ENCODE measurements around the gene TIMM17A. TPM values are rescaled to one million over a fixed set of nuclear protein-coding genes. Genes with fewer than 3 reads are reported as not detected.

TIMM17A gene
- total and polyA plus RNA-seq, 2 experiments from 2014 or later, result 68.8 to 123 TPM

DNA sequence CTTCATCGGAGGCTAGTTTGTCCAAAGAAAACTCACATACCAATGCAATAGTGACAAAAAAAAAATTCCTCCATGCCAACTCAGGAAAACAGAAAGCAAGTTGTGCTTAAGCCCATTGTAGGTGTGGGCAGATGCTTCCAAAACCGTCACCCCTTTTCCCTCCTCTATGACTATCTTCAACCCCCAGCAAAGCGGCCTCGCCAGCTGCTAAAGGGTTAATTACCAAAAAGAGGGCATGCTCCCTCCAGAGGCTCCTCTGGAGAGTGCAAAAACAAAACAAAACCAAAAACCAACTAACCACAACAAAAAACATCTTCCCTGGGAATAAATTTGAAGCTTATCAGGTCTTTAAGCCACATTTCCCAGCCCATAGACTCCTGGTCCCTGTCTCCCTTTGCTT is 10.1 kb upstream of the TIMM17A start:
- DNase-seq, result peak; percentile 55
- no peaks in the 10 kb centered on the region for H3K27me3 ChIP-seq (replicated peaks; ENCODE audit: insufficient read depth)
- no peaks in the 10 kb centered on the region for H3K36me3 ChIP-seq (ENCODE audit: low read depth)
- H3F3A ChIP-seq (ENCODE audit: insufficient read depth), result peaks cover 15% of the 10 kb centered on the region
- H3K9me2 ChIP-seq (ENCODE audit: insufficient read depth), result no peaks in the 10 kb centered on the region
- no peak overlapping the region for H3K27ac ChIP-seq
- in situ Hi-C loops (cut with MboI), result no loop called here
- peak overlapping the region; percentile 85 for H3K4me3 ChIP-seq
- no peaks in the 10 kb centered on the region for H4K20me1 ChIP-seq (ENCODE audit: insufficient read depth)
- WGBS, 2 experiments (ENCODE audit: low coverage in 1 of 2, low lambda C conversion rate in 2 of 2, missing lambda C conversion rate in 2 of 2), result 51 to 54% methylated on average over 4 of the region's 4 CpGs
- peak overlapping the region; percentile 96 for H3K4me2 ChIP-seq (ENCODE audit: unreplicated experiment)
- H2AFZ ChIP-seq, result peak overlapping the region; percentile 92; the same call in 1 of the 2 replicates
- no peaks in the 10 kb centered on the region for H3K9me3 ChIP-seq (ENCODE audit: low read depth)
- H3K4me1 ChIP-seq (ENCODE audit: insufficient read depth), result peaks cover 26% of the 10 kb centered on the region
- H3K79me2 ChIP-seq (ENCODE audit: insufficient read depth), result peaks cover 26% of the 10 kb centered on the region
- peak overlapping the region; percentile 74 for H3K9ac ChIP-seq
- TF ChIP-seq EZH2 (IDR thresholded peaks at IDR 0.05; ENCODE audit: insufficient read depth, poor library complexity, severe bottlenecking), result no peak
- TF ChIP-seq EZH2phosphoT487 (IDR thresholded peaks at IDR 0.05; ENCODE audit: insufficient read depth, low read depth), result no peak

DNA sequence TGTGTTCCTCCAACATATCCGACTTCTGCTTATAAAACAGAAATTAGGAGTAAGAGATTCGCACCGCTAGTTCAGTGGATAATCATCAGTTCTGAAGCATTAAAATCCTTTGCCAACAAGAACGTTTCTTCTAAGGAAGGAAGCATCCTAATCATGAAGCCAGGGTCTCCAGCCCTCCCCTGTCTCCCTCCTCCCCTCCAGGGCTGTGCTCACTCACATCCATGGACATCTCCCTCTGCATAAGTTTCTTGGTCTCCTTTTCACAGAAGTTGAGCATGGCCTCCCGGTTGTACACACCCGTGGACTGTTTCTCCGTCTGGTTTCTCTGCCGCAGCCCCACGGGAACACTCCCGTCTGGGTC is 9.5 kb upstream of the TIMM17A start:
- Histone ChIP-seq H3K36me3 (ENCODE audit: low read depth) (no peaks in the 10 kb centered on the region), H3K27me3 (replicated peaks; ENCODE audit: insufficient read depth) (no peaks in the 10 kb centered on the region), H3K4me3 (peak overlapping the region; percentile 85), H3K9ac (peak overlapping the region; percentile 74), H3K27ac (peak overlapping the region; percentile 10; the same call in 1 of the 2 replicates), H2AFZ (peak overlapping the region; percentile 92), H4K20me1 (ENCODE audit: insufficient read depth) (no peaks in the 10 kb centered on the region), H3K79me2 (ENCODE audit: insufficient read depth) (peaks cover 26% of the 10 kb centered on the region), H3K9me2 (ENCODE audit: insufficient read depth) (no peaks in the 10 kb centered on the region), H3K9me3 (ENCODE audit: low read depth) (no peaks in the 10 kb centered on the region), H3K4me2 (ENCODE audit: unreplicated experiment) (peak overlapping the region; percentile 96), H3F3A (ENCODE audit: insufficient read depth) (peaks cover 15% of the 10 kb centered on the region), H3K4me1 (ENCODE audit: insufficient read depth) (peaks cover 26% of the 10 kb centered on the region)
- in situ Hi-C loops (cut with MboI), result no loop called here
- peak; percentile 41 for DNase-seq
- no peak for TF ChIP-seq EZH2 (IDR thresholded peaks at IDR 0.05; ENCODE audit: insufficient read depth, poor library complexity, severe bottlenecking)
- no peak for TF ChIP-seq EZH2phosphoT487 (IDR thresholded peaks at IDR 0.05; ENCODE audit: insufficient read depth, low read depth)
- WGBS, 2 experiments (ENCODE audit: low coverage in 1 of 2, low lambda C conversion rate in 2 of 2, missing lambda C conversion rate in 2 of 2), result 1 to 4% methylated on average over 10 of the region's 10 CpGs

DNA sequence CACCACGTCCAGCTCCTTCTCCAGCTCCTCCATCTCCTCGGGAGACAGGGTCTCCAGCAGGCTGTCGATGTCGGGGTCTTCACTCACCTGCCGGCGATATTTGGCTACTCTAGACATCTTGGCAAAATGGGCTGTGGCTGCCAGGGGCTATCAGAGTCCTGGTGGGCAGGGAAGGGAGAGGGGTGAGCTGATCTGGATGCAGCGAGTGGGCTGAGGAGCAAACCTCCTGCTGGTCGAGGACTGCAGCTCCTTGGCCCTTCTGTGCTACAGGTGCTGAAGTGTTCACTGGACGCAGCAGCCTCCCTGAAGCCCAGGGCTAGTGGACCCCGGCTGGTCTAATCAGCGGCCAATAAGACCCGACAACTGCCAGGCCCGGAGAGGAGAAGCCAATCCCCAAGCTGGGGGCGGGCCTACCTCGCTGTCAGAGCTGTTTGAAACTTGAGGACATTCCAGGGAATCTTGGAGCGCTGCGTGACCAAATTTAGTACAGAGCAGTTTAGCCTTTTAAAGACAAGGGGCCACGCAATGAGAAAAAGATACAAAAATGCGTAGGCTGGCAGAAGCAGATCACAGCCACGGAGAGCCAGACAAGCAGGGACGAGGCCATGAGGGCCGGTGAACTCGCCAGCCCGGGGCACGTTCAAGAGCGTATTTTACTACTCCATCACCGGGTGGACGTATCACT is 8.9 kb upstream of the TIMM17A start, which contains the start of gene LMOD1:
LMOD1 (minus strand) TSS at position 325 of the 685 bp plus-strand sequence; CDS start at position 117, 208 bp downstream.
- TF ChIP-seq EZH2phosphoT487 (IDR thresholded peaks at IDR 0.05; ENCODE audit: insufficient read depth, low read depth) (no peak), EZH2 (IDR thresholded peaks at IDR 0.05; ENCODE audit: insufficient read depth, poor library complexity, severe bottlenecking) (no peak)
- H4K20me1 ChIP-seq (ENCODE audit: insufficient read depth), result no peaks in the 10 kb centered on the region
- H3K4me3 ChIP-seq, result peak within 1 kb of the TSS; percentile 85
- H3K9ac ChIP-seq, result peak within 1 kb of the TSS; percentile 74
- peaks cover 26% of the 10 kb centered on the region for H3K4me1 ChIP-seq (ENCODE audit: insufficient read depth)
- H3F3A ChIP-seq (ENCODE audit: insufficient read depth), result peaks cover 15% of the 10 kb centered on the region
- DNase-seq, result peak; percentile 91
- H3K9me3 ChIP-seq (ENCODE audit: low read depth), result no peaks in the 10 kb centered on the region
- H3K36me3 ChIP-seq (ENCODE audit: low read depth), result no peaks in the 10 kb centered on the region
- H3K79me2 ChIP-seq (ENCODE audit: insufficient read depth), result peaks cover 24% of the 10 kb centered on the region
- peak within 1 kb of the TSS; percentile 74 for H3K27ac ChIP-seq
- in situ Hi-C loops (cut with MboI), result no loop called here
- H2AFZ ChIP-seq, result peak within 1 kb of the TSS; percentile 92
- no peaks in the 10 kb centered on the region for H3K27me3 ChIP-seq (replicated peaks; ENCODE audit: insufficient read depth)
- WGBS, 2 experiments (ENCODE audit: low coverage in 1 of 2, low lambda C conversion rate in 2 of 2, missing lambda C conversion rate in 2 of 2), result 1% methylated on average over 28 of the region's 28 CpGs
- H3K4me2 ChIP-seq (ENCODE audit: unreplicated experiment), result peak within 1 kb of the TSS; percentile 96
- no peaks in the 10 kb centered on the region for H3K9me2 ChIP-seq (ENCODE audit: insufficient read depth)

DNA sequence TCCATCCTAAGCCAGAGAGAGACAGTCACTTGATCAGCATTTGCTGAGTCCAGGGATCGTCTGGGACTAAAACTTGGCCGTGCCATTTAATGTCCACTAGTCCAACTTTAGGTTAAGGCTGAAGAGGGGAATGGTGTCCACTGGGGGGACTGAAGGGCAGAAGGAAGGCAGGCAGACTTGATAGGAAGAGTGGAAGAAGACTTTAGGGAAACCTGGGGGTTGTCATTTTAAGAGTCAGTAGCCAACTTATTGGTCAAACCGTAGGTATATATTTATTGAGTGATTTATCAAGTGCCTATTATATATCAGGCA is 7.7 kb upstream of the TIMM17A start:
- peak overlapping the region; percentile 96 for H3K4me2 ChIP-seq (ENCODE audit: unreplicated experiment)
- H2AFZ ChIP-seq, result peak overlapping the region; percentile 92
- peak overlapping the region; percentile 85 for H3K4me3 ChIP-seq
- H3F3A ChIP-seq (ENCODE audit: insufficient read depth), result peaks cover 15% of the 10 kb centered on the region
- TF ChIP-seq EZH2 (IDR thresholded peaks at IDR 0.05; ENCODE audit: insufficient read depth, poor library complexity, severe bottlenecking) (no peak), EZH2phosphoT487 (IDR thresholded peaks at IDR 0.05; ENCODE audit: insufficient read depth, low read depth) (no peak)
- DNase-seq, result peak; percentile 73
- no peaks in the 10 kb centered on the region for H3K9me3 ChIP-seq (ENCODE audit: low read depth)
- H3K4me1 ChIP-seq (ENCODE audit: insufficient read depth), result peaks cover 26% of the 10 kb centered on the region
- H3K9ac ChIP-seq, result peak overlapping the region; percentile 74
- no peaks in the 10 kb centered on the region for H3K27me3 ChIP-seq (replicated peaks; ENCODE audit: insufficient read depth)
- H3K36me3 ChIP-seq (ENCODE audit: low read depth), result no peaks in the 10 kb centered on the region
- in situ Hi-C loops (cut with MboI), result no loop called here
- H3K79me2 ChIP-seq (ENCODE audit: insufficient read depth), result peaks cover 21% of the 10 kb centered on the region; the same call in 1 of the 2 replicates
- no peaks in the 10 kb centered on the region for H3K9me2 ChIP-seq (ENCODE audit: insufficient read depth)
- 27 to 29% methylated on average over 3 of the region's 3 CpGs for WGBS, 2 experiments (ENCODE audit: low coverage in 1 of 2, low lambda C conversion rate in 2 of 2, missing lambda C conversion rate in 2 of 2)
- H3K27ac ChIP-seq, result peak overlapping the region; percentile 74; the same call in 1 of the 2 replicates
- H4K20me1 ChIP-seq (ENCODE audit: insufficient read depth), result no peaks in the 10 kb centered on the region

Data from GM23248 (cell line).